HepG2 (cell line): ENCODE data around the gene ZIC2. TPM values are rescaled to one million over a fixed set of nuclear protein-coding genes. Genes with fewer than 3 reads are reported as not detected.
A peak's percentile ranks its signal among the peaks of the same experiment; 100 is the strongest.

Experiments used
- ATAC-seq: fragments of 200-7000 bp; cut with Tn5 transposase; 3 replicates; pipeline ENCODE4 v1.9.1; 2020; ENCODE audit warnings: mild to moderate bottlenecking, moderate library complexity
- BruUV-seq: library from RNA; stranded (reverse); fragments of 400-500 nt; replicated peaks from 2 replicates; lab custom pipeline; 2021; lab: Mats Ljungman, UMichigan
- CTCF ChIA-PET: fragments of 300-600 bp; formaldehyde crosslinking; extraction: SDS; loops from one replicate; lab custom pipeline; 2021; ENCODE audit warnings: low total read pairs, inconsistent platforms, low intra/inter-chr PET ratio; lab: Yijun Ruan, JAX
- POLR2A ChIA-PET: fragments of 350-600 bp; sonication (Branson Sonifier 250); formaldehyde crosslinking; loops from one replicate; lab custom pipeline; 2020; ENCODE audit warnings: antibody characterized with exemption, inconsistent platforms; lab: Yijun Ruan, JAX
- DNase-seq: peaks from one replicate; pipeline ENCODE4 v3.0.0-alpha.2; 2015; ENCODE audit warnings: low spot score
- FAIRE-seq: peaks from 3 replicates; lab custom pipeline; 2011; peaks lifted over from hg19 to GRCh38; lab: Jason Lieb, UNC
- H2AFZ ChIP-seq: one replicate; pipeline ENCODE4 v1.6.1; 2011; ENCODE audit warnings: low read length, inconsistent platforms
- H3K27ac ChIP-seq: fragments of 300-600 bp; 3 replicates; pipeline ENCODE4 v1.8.0; 2011; ENCODE audit warnings: mixed run types, mild to moderate bottlenecking, mixed read lengths, low read length, inconsistent platforms; ENCODE audit not compliant: insufficient read depth; ENCODE audit errors: extremely low read length
- H3K27me3 ChIP-seq, 2 experiments: fragments of 200-600 bp in 1 of 2; 2 replicates in 1 of 2; 3 replicates in 1 of 2; pipeline versions ENCODE4 v1.6.0 to v1.8.0; 2011; ENCODE audit warnings: low read length in 2 of 2, mild to moderate bottlenecking in 2 of 2, moderate library complexity in 2 of 2, inconsistent platforms in 1 of 2; ENCODE audit not compliant: insufficient read depth in 2 of 2, control insufficient read depth in 1 of 2
- H3K36me3 ChIP-seq, 2 experiments: fragments of 200-600 bp in 1 of 2; replicated peaks in 1 of 2; 2 replicates in 1 of 2; 3 replicates in 1 of 2; pipeline versions ENCODE4 v1.5.1 to v1.8.0; 2011; ENCODE audit warnings: low read length in 2 of 2, inconsistent platforms in 1 of 2; ENCODE audit not compliant: insufficient read depth in 2 of 2, control insufficient read depth in 1 of 2
- H3K4me1 ChIP-seq: 2 replicates; pipeline ENCODE4 v1.5.1; 2012; ENCODE audit warnings: low read length, inconsistent platforms; ENCODE audit not compliant: insufficient read depth
- H3K4me2 ChIP-seq: 2 replicates; pipeline ENCODE4 v1.6.0; 2011; ENCODE audit warnings: low read depth, low read length, inconsistent platforms
- H3K4me3 ChIP-seq, 3 experiments: fragments of 200-600 bp in 1 of 3; sonication (generic), shearing (Covaris generic) in 1 of 3; replicated peaks in 1 of 3; 2 replicates each; pipeline ENCODE4 v1.5.1; 2011 to 2016; ENCODE audit warnings: low read length in 3 of 3, inconsistent platforms in 2 of 3, low read depth in 2 of 3, mild to moderate bottlenecking in 2 of 3, control low read depth in 1 of 3, mixed read lengths in 1 of 3; ENCODE audit not compliant: insufficient read depth in 1 of 3
- H3K79me2 ChIP-seq: one replicate; pipeline ENCODE4 v1.6.1; 2011; ENCODE audit warnings: low read length, inconsistent platforms; ENCODE audit not compliant: insufficient read depth
- H3K9ac ChIP-seq: 2 replicates; pipeline ENCODE4 v1.6.0; 2011; ENCODE audit warnings: mild to moderate bottlenecking, low read depth, low read length, inconsistent platforms; ENCODE audit not compliant: insufficient read depth
- H3K9me3 ChIP-seq: 2 replicates; pipeline ENCODE4 v1.5.1; 2012; ENCODE audit warnings: mild to moderate bottlenecking, low read length
- H4K20me1 ChIP-seq: 2 replicates; pipeline ENCODE4 v1.6.0; 2011; ENCODE audit warnings: inconsistent platforms, mild to moderate bottlenecking, low read length, moderate library complexity; ENCODE audit not compliant: insufficient read depth
- KDM5A ChIP-seq: fragments of 200-600 bp; sonication (generic); IDR thresholded peaks from 2 replicates; pipeline ENCODE4 v1.7.0; 2018; ENCODE audit warnings: antibody characterized with exemption, mild to moderate bottlenecking, low read length, borderline replicate concordance
- PITX1 ChIP-seq: sonication (generic); formaldehyde crosslinking; IDR thresholded peaks from 2 replicates; pipeline ENCODE4 v1.5.1; 2020; ENCODE audit warnings: mild to moderate bottlenecking, missing genetic modification reagents
- THRA ChIP-seq: sonication (generic); formaldehyde crosslinking; IDR thresholded peaks from 2 replicates; pipeline ENCODE4 v1.4.0; 2020; ENCODE audit warnings: missing genetic modification reagents, borderline replicate concordance
- TP53 ChIP-seq: sonication (generic); formaldehyde crosslinking; conservative IDR thresholded peaks from 2 replicates; pipeline ENCODE4 v1.4.0; 2020; ENCODE audit warnings: missing genetic modification reagents
- ZBTB33 ChIP-seq: sonication (generic); formaldehyde crosslinking; IDR thresholded peaks from 2 replicates; pipeline ENCODE4 v1.4.0; 2020; ENCODE audit warnings: missing genetic modification reagents
- ZBTB4 ChIP-seq: sonication (generic); formaldehyde crosslinking; IDR thresholded peaks from 2 replicates; pipeline ENCODE4 v1.4.0; 2020; ENCODE audit warnings: missing genetic modification reagents, mild to moderate bottlenecking, borderline replicate concordance
- ZNF605 ChIP-seq: sonication (generic); formaldehyde crosslinking; IDR thresholded peaks from 2 replicates; pipeline ENCODE4 v1.8.0; 2022; ENCODE audit warnings: mild to moderate bottlenecking, missing genetic modification reagents
- ZNF841 ChIP-seq: sonication (generic); formaldehyde crosslinking; IDR thresholded peaks from 2 replicates; pipeline ENCODE4 v1.8.1; 2023; ENCODE audit warnings: missing genetic modification reagents, borderline replicate concordance
- WGBS: methylation state at CpG from one replicate; pipeline ENCODE4 v1.1.6; 2017; ENCODE audit warnings: low lambda C conversion rate; 5-methylcytosine and 5-hydroxymethylcytosine counted together
- in situ Hi-C: cut with HindIII; loops from 2 replicates; pipeline ENCODE4 v1.10.0; 2017; ENCODE audit warnings: low pct_unique_long_range_greater_than_20kb; ENCODE audit not compliant: extremely low pct_ligation_motif_present
- intact Hi-C: fragments of 100-400 bp; cut with micrococcal nuclease; formaldehyde crosslinking; loops from one replicate; pipeline ENCODE4 v1.10.0; 2022; ENCODE audit not compliant: unreplicated experiment
- polyA plus RNA-seq, 8 experiments: library from polyadenylated mRNA; depleted of rRNA in 3 of 8; stranded (reverse) in 7 of 8; unstranded in 1 of 8; fragments of >200 nt; fragmentation: Illumina TruSeq in 4 of 8; extraction: Trizol in 4 of 8; gene quantifications; 2 replicates each; pipeline versions ENCODE4 v1.2.1 to v1.2.3, GENCODE V29; 2011 to 2016; ENCODE audit warnings: low read depth in 4 of 8, missing spikeins in 1 of 8, mixed read lengths in 1 of 8; ENCODE audit not compliant: insufficient read depth in 1 of 8
- total RNA-seq, 5 experiments: library from RNA; depleted of rRNA; stranded (reverse); fragments of >200 nt; fragmentation: Illumina TruSeq; extraction: Trizol; gene quantifications; 2 replicates each; pipeline ENCODE4 v1.2.3, GENCODE V29; 2016; ENCODE audit warnings: low read depth in 1 of 5

ZIC2 gene
- total and polyA plus RNA-seq, 2 of the 13 experiments (the other 11 are each of a cell fraction or from before 2014, with no cell fraction given), result 0.13 TPM; not detected in 1

DNA sequence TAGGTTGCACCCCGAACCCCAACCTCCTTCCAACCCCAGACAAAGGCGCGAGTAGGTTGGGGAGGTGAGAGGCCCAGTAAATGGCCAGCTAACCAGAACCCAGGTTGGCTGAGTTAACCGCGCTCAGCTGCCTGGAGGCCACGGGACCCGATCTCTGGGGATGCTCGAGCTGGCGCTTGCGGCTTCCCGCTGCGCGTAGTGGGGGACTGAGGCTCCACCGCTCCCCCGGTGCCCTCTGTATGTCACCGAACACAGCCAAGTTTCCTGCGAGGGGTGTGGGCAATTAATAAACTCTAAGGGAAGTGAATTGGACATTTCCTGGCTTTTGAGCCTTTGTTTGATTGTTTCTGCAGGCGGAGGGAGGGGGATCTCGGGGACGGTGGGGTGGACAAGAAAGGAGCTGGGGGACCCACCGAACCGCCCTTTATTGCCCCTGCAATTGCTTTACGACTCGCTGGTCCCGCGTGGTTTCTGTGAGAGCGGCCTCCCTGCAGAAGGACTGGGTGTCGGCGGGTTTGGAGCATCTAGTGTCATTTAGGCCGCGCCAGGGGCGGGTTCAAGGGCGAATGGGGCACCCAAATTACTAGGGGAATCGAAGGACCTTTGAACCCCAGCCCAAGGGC is 6.5 kb upstream of the ZIC2 start:
- intact Hi-C loops, result loop anchor here (5.0 to 10.0 kb wide), 2 partner anchors 260 to 318 kb away; no protein-coding TSS in a partner anchor

DNA sequence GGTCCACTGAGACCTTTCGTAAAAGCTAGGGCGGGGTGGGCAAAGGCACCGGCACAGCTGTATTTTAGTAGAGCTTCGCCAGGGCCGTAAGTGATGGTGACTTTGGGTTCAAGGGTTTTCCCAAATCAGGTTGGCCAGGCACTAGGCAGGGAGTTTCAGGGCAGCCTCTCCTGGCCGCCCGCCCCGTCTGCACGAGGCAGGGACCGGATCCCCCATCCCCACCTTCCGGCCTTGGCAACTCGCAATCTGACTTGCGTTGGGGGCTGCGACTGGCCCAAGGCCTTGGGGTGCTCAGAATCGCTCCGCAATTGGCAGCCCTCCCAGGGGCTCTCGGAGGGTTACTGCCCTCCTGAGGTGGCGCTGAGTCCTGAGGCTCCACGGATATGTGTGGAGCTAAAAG is 6.0 kb upstream of the ZIC2 start:
- no TSS peak for BruUV-seq
- no peak for DNase-seq
- POLR2A ChIA-PET, result no interaction called here
- peaks cover 15 to 76% of the 10 kb centered on the region in 2 experiments for H3K27me3 ChIP-seq
- H2AFZ ChIP-seq, result no peak overlapping the region
- no peaks in the 10 kb centered on the region for H3K36me3 ChIP-seq
- H3K4me3 ChIP-seq, result no peak overlapping the region
- no peak for FAIRE-seq
- no peak overlapping the region for H3K4me2 ChIP-seq
- H3K27ac ChIP-seq, result no peak overlapping the region
- TF ChIP-seq THRA (CRISPR knock-in tag) (no peak), ZBTB33 (CRISPR knock-in tag) (peak; percentile 67), PITX1 (CRISPR knock-in tag) (no peak), ZNF605 (CRISPR knock-in tag) (no peak), TP53 (CRISPR knock-in tag) (no peak), ZNF841 (no peak), ZBTB4 (CRISPR knock-in tag) (no peak)
- TF ChIP-seq, all 625 proteins: peak for 1
- 76% methylated on average over 15 of the region's 19 CpGs for WGBS
- CTCF ChIA-PET, result no interaction called here
- in situ Hi-C loops, result no loop called here
- H3K4me1 ChIP-seq, result peaks cover 28% of the 10 kb centered on the region
- no peak overlapping the region for H3K9ac ChIP-seq
- H3K9me3 ChIP-seq, result no peaks in the 10 kb centered on the region
- intact Hi-C loops, result loop anchor here (10.0 kb wide), 1 partner anchor 259 kb away; no protein-coding TSS in a partner anchor
- ATAC-seq, result no peak
- H4K20me1 ChIP-seq, result no peaks in the 10 kb centered on the region
- no peaks in the 10 kb centered on the region for H3K79me2 ChIP-seq

More for the DNA sequence above, 6.5 kb upstream of the ZIC2 start:
- no peak for TF ChIP-seq KDM5A
- H3K27ac ChIP-seq, result no peak overlapping the region
- H3K27me3 ChIP-seq, result peaks cover 15 to 75% of the 10 kb centered on the region in 2 experiments
- H4K20me1 ChIP-seq, result no peaks in the 10 kb centered on the region
- H3K36me3 ChIP-seq, result no peaks in the 10 kb centered on the region
- ChIA-PET CTCF (no interaction called here), POLR2A (no interaction called here)
- DNase-seq (no peak), ATAC-seq (no peak), FAIRE-seq (no peak)
- no peak overlapping the region for H3K9ac ChIP-seq
- no peaks in the 10 kb centered on the region for H3K79me2 ChIP-seq
- no peak overlapping the region for H3K4me3 ChIP-seq
- no peaks in the 10 kb centered on the region for H3K9me3 ChIP-seq
- H3K4me2 ChIP-seq, result no peak overlapping the region
- H2AFZ ChIP-seq, result no peak overlapping the region
- 75% methylated on average over 31 of the region's 34 CpGs for WGBS
- no TSS peak for BruUV-seq
- peaks cover 26% of the 10 kb centered on the region for H3K4me1 ChIP-seq
- in situ Hi-C loops, result no loop called here
